Subcutaneous adipose tissue (tissue), 4 donors: Measurements from ENCODE around the gene ACADVL. TPM values are rescaled to one million over a fixed set of nuclear protein-coding genes. Genes with fewer than 3 reads are reported as not detected.

Experiments
- total RNA-seq, 4 donors: library from RNA; depleted of rRNA; stranded (reverse); fragments of >200 nt; gene quantifications; one replicate each; pipeline ENCODE4 v1.1.0, GENCODE V29; 2016
- TF ChIP-seq, protein P1 (sequence below): fragments of 450-650 bp; IDR thresholded peaks from one replicate; pipeline ENCODE4 v1.5.1; 2016; ENCODE audit warnings: low read depth, mild to moderate bottlenecking, control low read depth, antibody characterized with exemption, moderate library complexity

Gene ACADVL
- total RNA-seq, 4 donors from 2014 or later = 533 to 1,103 (median 672) TPM

- TF ChIP-seq, protein P1, sequence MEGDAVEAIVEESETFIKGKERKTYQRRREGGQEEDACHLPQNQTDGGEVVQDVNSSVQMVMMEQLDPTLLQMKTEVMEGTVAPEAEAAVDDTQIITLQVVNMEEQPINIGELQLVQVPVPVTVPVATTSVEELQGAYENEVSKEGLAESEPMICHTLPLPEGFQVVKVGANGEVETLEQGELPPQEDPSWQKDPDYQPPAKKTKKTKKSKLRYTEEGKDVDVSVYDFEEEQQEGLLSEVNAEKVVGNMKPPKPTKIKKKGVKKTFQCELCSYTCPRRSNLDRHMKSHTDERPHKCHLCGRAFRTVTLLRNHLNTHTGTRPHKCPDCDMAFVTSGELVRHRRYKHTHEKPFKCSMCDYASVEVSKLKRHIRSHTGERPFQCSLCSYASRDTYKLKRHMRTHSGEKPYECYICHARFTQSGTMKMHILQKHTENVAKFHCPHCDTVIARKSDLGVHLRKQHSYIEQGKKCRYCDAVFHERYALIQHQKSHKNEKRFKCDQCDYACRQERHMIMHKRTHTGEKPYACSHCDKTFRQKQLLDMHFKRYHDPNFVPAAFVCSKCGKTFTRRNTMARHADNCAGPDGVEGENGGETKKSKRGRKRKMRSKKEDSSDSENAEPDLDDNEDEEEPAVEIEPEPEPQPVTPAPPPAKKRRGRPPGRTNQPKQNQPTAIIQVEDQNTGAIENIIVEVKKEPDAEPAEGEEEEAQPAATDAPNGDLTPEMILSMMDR = no peak
These were observed 1.7 kb downstream of the ACADVL start for GRCh38 chr17:7221278-7222092.

- TF ChIP-seq, protein P1 = no peak
These were observed 2.6 kb downstream of the ACADVL start for GRCh38 chr17:7222093-7222971.

DNA sequence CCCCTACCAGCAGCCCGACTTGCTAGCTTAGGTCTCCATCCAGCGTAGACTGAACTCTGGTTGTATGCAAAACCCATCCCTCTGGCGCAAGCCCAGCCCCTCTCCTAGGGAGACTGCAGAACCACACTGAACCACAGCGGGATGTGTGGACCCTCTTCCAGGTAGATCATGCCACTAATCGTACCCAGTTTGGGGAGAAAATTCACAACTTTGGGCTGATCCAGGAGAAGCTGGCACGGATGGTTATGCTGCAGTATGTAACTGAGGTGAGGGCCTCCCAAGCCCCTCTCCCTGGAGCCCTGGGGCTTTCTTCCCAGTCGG lies 3.2 kb downstream of the ACADVL start:
- TF ChIP-seq, protein P1 = no peak

- TF ChIP-seq, protein P1 = no peak
These were observed 3.6 kb downstream of the ACADVL start for GRCh38 chr17:7223375-7223774.

- TF ChIP-seq, protein P1 = no peak
These were observed 4.4 kb downstream of the ACADVL start for GRCh38 chr17:7224110-7224509.

DNA sequence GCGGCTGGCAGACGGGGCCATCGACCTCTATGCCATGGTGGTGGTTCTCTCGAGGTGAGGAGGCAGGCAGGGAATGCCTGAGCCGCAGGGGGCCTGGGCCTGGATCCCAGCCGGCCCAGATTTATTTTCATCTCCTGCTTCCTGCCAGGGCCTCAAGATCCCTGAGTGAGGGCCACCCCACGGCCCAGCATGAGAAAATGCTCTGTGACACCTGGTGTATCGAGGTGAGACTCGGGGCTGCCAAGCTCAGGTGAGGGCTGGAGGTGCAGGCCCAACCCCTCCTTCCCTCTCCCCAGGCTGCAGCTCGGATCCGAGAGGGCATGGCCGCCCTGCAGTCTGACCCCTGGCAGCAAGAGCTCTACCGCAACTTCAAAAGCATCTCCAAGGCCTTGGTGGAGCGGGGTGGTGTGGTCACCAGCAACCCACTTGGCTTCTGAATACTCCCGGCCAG lies 4.9 kb downstream of the ACADVL start:
- TF ChIP-seq, protein P1 = no peak

DNA sequence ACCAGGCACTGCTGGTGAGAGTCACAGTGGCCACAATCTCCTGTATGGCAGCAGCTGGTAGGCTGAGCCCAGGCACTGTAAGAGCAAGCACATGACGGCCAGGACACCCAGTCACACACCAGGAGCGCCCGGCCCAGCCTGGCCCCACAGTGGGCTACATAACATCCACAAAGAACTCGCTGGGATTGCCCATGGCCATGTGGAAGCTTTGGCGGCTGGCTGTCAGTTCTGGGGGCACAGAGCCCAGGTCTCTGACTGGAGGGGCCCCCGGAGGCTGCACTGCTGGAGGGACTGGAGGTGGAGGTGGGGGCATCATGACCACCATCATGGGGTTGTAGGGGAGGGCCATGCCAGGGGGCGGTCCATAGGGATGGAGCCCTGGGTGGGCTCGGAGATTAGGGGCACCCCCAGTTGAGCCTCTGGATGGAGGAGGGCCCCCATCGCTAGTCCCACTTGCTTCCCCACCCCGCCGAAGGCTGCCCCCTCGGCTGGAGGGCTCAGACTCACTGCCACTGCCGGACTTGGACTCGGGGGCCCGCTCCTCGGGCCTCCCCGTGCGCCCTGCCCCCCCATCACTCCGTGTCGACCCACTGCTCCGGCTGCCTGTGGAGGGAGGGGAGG lies 6.1 kb downstream of the ACADVL start:
- TF ChIP-seq, protein P1 = no peak
